ENCODE measurements around the gene MED14. TPM values are rescaled to one million over a fixed set of nuclear protein-coding genes. Genes with fewer than 3 reads are reported as not detected.

Gene MED14
- total and polyA plus RNA-seq, 2 of the 4 experiments (the other 2 are of a cell fraction): 17.6 to 25.9 TPM

GRCh38 chrX:40671126-40671525, 64.2 kb downstream of the MED14 start:
- intact Hi-C loops (cut with micrococcal nuclease): no loop called here
- no peak overlapping the region for H3K18ac ChIP-seq (ENCODE audit: low read depth, low read length)
- H2BK120ac ChIP-seq (ENCODE audit: low read depth, low read length): no peak overlapping the region
- TF ChIP-seq BHLHE40 (IDR thresholded peaks at IDR 0.05; ENCODE audit: low read depth, low read length) (no peak), SMC3 (IDR thresholded peaks at IDR 0.05; ENCODE audit: low read depth, low read length) (no peak), CHD1 (IDR thresholded peaks at IDR 0.05; ENCODE audit: low read depth, low read length) (no peak), MAFK (IDR thresholded peaks at IDR 0.05; ENCODE audit: low read depth, low read length) (no peak), RAD21 (IDR thresholded peaks at IDR 0.05; ENCODE audit: low read length) (no peak), FOS (IDR thresholded peaks at IDR 0.05; ENCODE audit: low read depth, low read length) (no peak), RCOR1 (IDR thresholded peaks at IDR 0.05; ENCODE audit: insufficient replicate concordance, low read length) (no peak), ELK1 (IDR thresholded peaks at IDR 0.05; ENCODE audit: borderline replicate concordance, low read depth, low read length) (no peak), POLR2A (IDR thresholded peaks at IDR 0.05; ENCODE audit: low read depth, low read length) (no peak), CEBPB (IDR thresholded peaks at IDR 0.05; ENCODE audit: low read depth, low read length) (no peak), RFX5 (IDR thresholded peaks at IDR 0.05; ENCODE audit: low read depth, low read length) (no peak), NFE2L2 (IDR thresholded peaks at IDR 0.05; ENCODE audit: low read depth, low read length) (no peak), MAZ (IDR thresholded peaks at IDR 0.05; ENCODE audit: borderline replicate concordance, low read depth, low read length) (no peak), MXI1 (IDR thresholded peaks at IDR 0.05; ENCODE audit: borderline replicate concordance, low read depth, low read length) (no peak), CTCF (conservative IDR thresholded peaks at IDR 0.05; ENCODE audit: low read depth, low read length) (no peak), USF2 (IDR thresholded peaks at IDR 0.05; ENCODE audit: low read depth, low read length) (no peak)
- no peak overlapping the region for H3K4me2 ChIP-seq (ENCODE audit: low read depth, low read length)
- no peaks in the 10 kb centered on the region for H3K9me1 ChIP-seq (ENCODE audit: insufficient read depth, low read length)
- DNase-seq (no peak), ATAC-seq (ENCODE audit: low read depth) (no peak)
- no peak overlapping the region for H3K14ac ChIP-seq (replicated peaks; ENCODE audit: low read depth, low read length)
- no peak overlapping the region for H2BK20ac ChIP-seq (ENCODE audit: low read depth, low read length)
- CTCF ChIA-PET: no interaction called here
- H2AFZ ChIP-seq (replicated peaks; ENCODE audit: low read length, poor library complexity): no peak overlapping the region
- BruUV-seq (replicated peaks): no TSS peak
- no peak overlapping the region for H3K9ac ChIP-seq (ENCODE audit: low read depth, low read length)
- H3K56ac ChIP-seq (ENCODE audit: extremely low read depth, insufficient read depth, low read length): no peak overlapping the region
- POLR2A ChIA-PET (ENCODE audit: unreplicated experiment): no interaction called here
- no peaks in the 10 kb centered on the region for H3K4me1 ChIP-seq (ENCODE audit: control insufficient read depth, insufficient read depth, low read length)
- H3K9me3 ChIP-seq (ENCODE audit: control insufficient read depth, insufficient read depth, low read length): no peaks in the 10 kb centered on the region
- H3K27me3 ChIP-seq (ENCODE audit: control insufficient read depth, insufficient read depth, low read length): no peaks in the 10 kb centered on the region; the same call in 1 of the 2 replicates
- WGBS, 2 experiments (ENCODE audit: extremely low coverage in 2 of 2, insufficient read length in 1 of 2): 44% methylated on average over 3 of the region's 6 CpGs; no CpG with 5 or more reads in 1 of the 2 experiments
- H2AK5ac ChIP-seq (ENCODE audit: low read depth, low read length): no peak overlapping the region
- no peak overlapping the region for H4K91ac ChIP-seq (ENCODE audit: insufficient read depth, low read depth, low read length)
- H4K20me1 ChIP-seq (ENCODE audit: insufficient read depth, low read length): no peaks in the 10 kb centered on the region
- H2BK15ac ChIP-seq (ENCODE audit: low read depth, low read length): no peak overlapping the region
- H2AK9ac ChIP-seq (replicated peaks; ENCODE audit: low read depth, low read length, poor library complexity): no peak overlapping the region
- H4K8ac ChIP-seq (ENCODE audit: low read depth in 2 of 2, low read length in 2 of 2): no peak overlapping the region
- H3K79me1 ChIP-seq (ENCODE audit: low read depth in 1 of 2, low read length in 2 of 2): no peaks in the 10 kb centered on the region
- H3K4ac ChIP-seq (ENCODE audit: low read depth, low read length): no peak overlapping the region
- H3K36me3 ChIP-seq (ENCODE audit: control insufficient read depth, insufficient read depth, low read length): peaks cover 19% of the 10 kb centered on the region
- no peak overlapping the region for H3K23ac ChIP-seq (ENCODE audit: low read depth, low read length)
- dilution Hi-C loops (cut with HindIII; ENCODE audit: low sequenced_read_pairs, unreplicated experiment): no loop called here
- no peak overlapping the region for H2BK5ac ChIP-seq (ENCODE audit: low read depth, low read length, poor library complexity, severe bottlenecking)
- H4K5ac ChIP-seq (ENCODE audit: low read depth, low read length): no peak overlapping the region
- no peak overlapping the region for H3K4me3 ChIP-seq (ENCODE audit: insufficient read depth, low read depth, low read length)
- in situ Hi-C loops (cut with MboI; ENCODE audit: low sequenced_read_pairs): loop anchor here (10.0 to 25.0 kb wide), 2 partner anchors 64 to 566 kb away; partner anchors contain the start of gene MED14
- H3K27ac ChIP-seq (ENCODE audit: insufficient read depth, low read length): no peak overlapping the region

Data from IMR-90 (cell line).